GM19324 (cell line): Measurements from ENCODE around the gene WFDC1.

ENCODE experiments used
- ATAC-seq: cut with Tn5 transposase; IDR thresholded peaks from one replicate; pipeline ENCODE4 v1.9.1; 2021; ENCODE audit warnings: mild to moderate bottlenecking, moderate library complexity; ENCODE audit not compliant: unreplicated experiment, low FRiP score

Gene WFDC1

DNA sequence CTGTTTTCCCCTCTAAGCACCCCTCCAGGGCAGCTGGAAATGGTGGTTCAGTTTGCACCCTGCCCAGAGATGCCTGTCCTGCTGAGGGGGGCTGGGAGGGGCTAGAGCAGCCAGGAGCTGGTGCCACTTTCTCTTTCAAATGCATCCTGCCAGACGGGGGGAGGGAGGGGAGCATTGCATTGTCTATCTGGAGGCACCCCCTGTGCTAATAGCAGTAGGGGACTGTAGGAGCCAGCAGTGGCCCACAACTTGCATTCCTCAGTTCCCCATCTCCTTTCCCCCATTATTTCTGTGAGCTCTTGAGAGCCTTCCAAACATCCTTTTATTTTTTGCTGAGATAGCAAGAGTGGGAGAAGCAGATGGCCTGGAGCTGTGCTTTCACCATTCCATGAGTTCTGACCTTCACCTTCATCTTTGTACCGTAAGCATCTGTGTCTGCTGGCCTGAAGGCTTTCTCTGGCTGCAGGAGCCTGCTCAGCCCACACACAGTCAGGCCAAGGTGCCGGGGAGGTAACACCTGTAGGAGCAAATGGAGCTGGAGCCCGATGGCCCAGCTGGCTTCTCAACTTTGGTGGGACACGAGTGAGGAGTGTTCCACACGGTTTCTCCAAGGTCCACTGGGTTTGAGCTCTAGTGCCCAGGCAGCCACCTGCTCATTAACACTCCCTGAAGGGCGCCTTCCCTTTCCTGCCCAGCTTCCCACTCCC lies 5.2 kb downstream of the WFDC1 start:
- no peak for ATAC-seq

DNA sequence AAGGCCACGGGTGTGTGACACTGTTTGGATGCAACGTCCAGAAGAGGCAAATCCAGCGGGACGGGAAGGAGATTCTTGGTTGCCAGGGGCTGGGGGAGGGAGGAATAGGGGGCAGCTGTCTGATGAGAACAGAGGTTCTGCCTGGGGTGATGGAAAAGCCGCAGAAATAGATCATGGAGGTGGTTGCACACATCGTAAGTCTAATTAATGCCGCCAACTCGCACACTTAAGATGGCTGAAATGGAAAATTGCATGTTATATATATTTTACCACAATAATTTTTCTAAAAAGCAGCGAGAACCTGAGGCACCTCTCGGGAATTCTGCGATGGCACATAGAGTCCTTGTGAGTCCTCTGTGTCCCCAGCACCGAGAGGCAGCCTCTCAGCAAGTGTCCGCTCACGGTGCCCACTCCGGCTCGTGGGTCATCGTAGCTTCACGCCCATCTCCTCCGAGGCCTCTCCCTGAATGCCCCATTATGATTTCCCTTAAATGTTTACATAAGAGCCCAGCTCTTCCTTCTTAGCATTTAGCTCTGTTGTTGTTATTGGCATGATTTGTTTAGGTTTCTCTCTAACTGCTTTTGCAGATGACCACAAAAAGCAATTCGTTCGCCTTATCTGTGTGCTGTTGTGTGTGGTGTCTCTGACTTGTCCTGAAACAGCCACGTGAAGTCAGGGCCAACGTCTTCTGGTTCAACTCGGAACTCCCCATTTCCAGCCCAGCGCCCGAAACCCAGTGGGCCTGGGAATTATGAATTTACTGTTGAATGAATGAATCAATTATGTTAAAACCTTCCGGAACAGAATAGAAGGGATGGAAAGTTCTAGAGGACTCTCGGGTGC lies 7.7 kb downstream of the WFDC1 start:
- ATAC-seq, result no peak

GRCh38 chr16:84303023-84303422 lies 8.3 kb downstream of the WFDC1 start:
- ATAC-seq, result no peak

- no peak for ATAC-seq
Measured at GRCh38 chr16:84303516-84303915, 8.8 kb downstream of the WFDC1 start.

- no peak for ATAC-seq
Measured at GRCh38 chr16:84306564-84306963, 11.9 kb downstream of the WFDC1 start.

DNA sequence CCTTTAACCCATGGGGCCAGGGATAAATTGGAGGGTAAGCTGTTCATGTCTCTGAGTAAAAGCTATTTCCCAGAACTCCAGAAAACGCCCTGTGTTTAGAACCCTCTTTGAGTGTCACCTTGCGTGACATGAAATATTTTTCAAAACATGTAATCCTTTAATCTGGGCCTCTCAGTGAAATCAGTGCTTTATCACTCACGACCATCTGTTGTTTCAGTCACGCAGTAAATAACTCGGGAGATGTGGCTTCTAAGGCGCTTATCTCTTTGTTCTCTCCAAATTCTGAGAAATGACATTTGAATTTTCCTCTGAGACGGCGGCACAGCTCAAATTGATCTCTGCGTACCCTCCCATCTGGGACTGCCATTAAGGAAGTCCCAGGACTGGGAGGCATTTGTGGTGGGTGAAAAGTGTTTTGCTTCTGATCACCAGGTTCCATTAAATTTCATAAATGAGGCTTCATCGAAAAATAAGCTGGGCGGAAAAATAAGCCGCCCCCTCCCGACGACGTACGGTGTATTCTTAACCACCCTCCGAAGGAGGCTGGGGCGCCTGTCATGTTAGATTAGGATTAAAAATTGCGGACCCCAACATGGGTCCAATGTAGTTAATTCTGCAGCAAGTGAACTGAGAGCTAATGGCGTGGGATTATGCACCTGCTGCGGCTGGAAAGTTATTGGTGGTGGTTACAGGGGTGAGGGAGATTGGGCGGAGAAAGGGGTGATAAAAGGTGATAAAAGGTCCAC lies 12.7 kb downstream of the WFDC1 start:
- ATAC-seq, result no peak

GRCh38 chr16:84308120-84308519 lies 13.4 kb downstream of the WFDC1 start:
- no peak for ATAC-seq

DNA sequence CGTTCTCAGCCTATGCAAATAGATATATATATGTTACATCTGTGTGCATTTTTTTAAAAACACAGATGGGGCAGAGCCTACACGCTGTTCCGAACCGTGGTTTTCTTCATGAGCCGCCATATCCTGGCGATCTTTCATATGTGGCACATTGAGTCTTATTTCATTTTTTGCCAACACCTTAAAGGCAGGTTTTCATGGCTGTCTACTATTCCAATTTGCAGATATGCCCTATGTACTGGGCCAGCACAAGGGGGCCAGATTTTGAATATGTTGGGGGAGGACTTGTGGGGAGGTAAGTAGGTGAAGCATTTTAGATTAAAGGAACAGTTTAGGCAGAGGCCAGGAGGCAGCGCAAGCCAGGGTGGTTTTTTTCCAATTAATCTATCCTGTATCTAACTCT lies 16.0 kb downstream of the WFDC1 start:
- no peak for ATAC-seq

- no peak for ATAC-seq
Measured at GRCh38 chr16:84312783-84313382, 18.2 kb downstream of the WFDC1 start.

- ATAC-seq, result no peak
Measured at GRCh38 chr16:84313921-84314320, 19.2 kb downstream of the WFDC1 start.

DNA sequence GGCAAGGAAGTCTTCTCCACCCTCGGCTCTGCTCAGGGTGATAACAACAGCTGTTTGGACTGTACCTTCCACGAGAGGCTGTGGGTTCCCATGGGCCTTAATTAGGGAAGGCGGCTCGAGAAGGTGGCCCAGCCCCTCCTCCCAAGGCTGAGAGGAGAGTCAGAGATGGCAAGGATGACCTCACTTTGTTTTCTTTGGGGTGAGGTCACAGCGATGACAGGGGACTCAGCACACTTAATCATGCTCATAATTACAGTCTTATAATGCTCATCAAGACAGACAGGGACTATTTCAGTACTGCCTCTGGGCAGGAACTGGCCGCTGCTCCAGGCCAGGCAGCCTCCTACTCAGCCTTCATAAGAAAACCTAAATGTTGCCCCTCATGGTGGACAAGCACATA lies 19.7 kb downstream of the WFDC1 start:
- no peak for ATAC-seq

GRCh38 chr16:84314814-84315213 lies 20.1 kb downstream of the WFDC1 start:
- no peak for ATAC-seq

- ATAC-seq, result no peak
Measured at GRCh38 chr16:84315422-84315821, 20.7 kb downstream of the WFDC1 start.

GRCh38 chr16:84318091-84318975 lies 23.7 kb downstream of the WFDC1 start:
- ATAC-seq, result no peak

- ATAC-seq, result no peak
Measured at GRCh38 chr16:84319146-84319760, 24.6 kb downstream of the WFDC1 start.

DNA sequence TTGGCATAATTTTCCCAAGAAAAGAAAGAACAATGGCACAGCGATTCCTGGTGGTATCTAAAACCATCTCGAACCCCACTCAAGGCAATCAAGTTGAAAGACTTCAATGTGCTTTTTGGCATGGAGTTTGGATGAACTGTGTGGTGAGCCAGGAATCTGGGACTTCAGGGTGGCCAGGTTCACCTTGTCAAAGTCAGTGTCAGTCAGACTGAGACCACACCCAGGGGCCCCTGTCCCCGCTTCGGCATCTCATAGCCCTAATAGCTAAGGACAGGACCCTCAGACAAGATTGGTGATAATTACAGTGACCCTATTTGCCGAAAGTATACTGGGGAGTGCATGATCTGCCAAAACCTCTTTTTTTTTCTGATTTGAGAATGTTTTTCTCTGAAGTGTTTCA lies 25.8 kb downstream of the WFDC1 start:
- no peak for ATAC-seq

GRCh38 chr16:84321932-84322331 lies 27.3 kb downstream of the WFDC1 start:
- ATAC-seq, result no peak

- ATAC-seq, result no peak
Measured at GRCh38 chr16:84322749-84323148, 28.1 kb downstream of the WFDC1 start.

DNA sequence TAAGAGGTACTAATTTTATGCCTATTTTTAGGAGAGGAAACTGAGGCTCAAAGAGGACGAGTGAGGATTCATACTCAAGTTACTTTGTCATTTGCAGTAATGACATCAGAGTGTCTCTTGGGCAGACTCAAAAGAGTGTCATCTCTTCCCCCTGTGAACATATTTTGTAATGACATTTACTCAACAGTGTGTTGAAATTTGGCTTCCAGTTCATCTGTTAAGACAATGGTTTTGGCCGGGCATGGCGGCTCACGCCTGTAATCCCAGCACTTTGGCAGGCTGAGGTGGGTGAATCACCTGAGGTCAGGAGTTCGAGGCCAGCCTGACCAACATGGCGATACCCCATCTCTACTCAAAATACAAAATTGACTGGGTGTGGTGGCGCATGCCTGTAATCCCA lies 28.9 kb downstream of the WFDC1 start:
- ATAC-seq, result no peak
